GM23248 (cell line): ENCODE data around the gene RAB6C. TPM values are rescaled to one million over a fixed set of nuclear protein-coding genes. Genes with fewer than 3 reads are reported as not detected.

Experiments
- polyA plus RNA-seq: library from polyadenylated mRNA; unstranded; fragments of >200 nt; fragmentation: Nextera tagmentation; extraction: Ambion mirVana; gene quantifications from 2 replicates; pipeline ENCODE4 v1.2.1, GENCODE V29; 2016
- total RNA-seq: library from RNA; depleted of rRNA; stranded (reverse); fragments of >200 nt; shearing (Covaris generic); gene quantifications from 2 replicates; pipeline ENCODE4 v1.2.3, GENCODE V29; 2014; rRNA removed

RAB6C gene
- total and polyA plus RNA-seq, 2 experiments from 2014 or later: not detected

Other genes starting within 250 kb of the RAB6C start
- not detected in 2 replicates for gene POTEF, start 149.6 kb downstream of the RAB6C start, total RNA-seq
- gene POTEF, start 149.6 kb downstream of the RAB6C start, polyA plus RNA-seq: not detected in 2 replicates
- 3.8 and 10.9 TPM in 2 replicates for gene CCDC74B, start 165.4 kb downstream of the RAB6C start, total RNA-seq
- 8.0 and 10.8 TPM in 2 replicates for gene CCDC74B, start 165.4 kb downstream of the RAB6C start, polyA plus RNA-seq
- gene SMPD4, start 201.9 kb downstream of the RAB6C start, total RNA-seq: 20.2 and 23.8 TPM in 2 replicates
- gene SMPD4, start 201.9 kb downstream of the RAB6C start, polyA plus RNA-seq: 37.1 and 37.4 TPM in 2 replicates
- gene MZT2B, start 202.6 kb downstream of the RAB6C start, total RNA-seq: 126 and 129 TPM in 2 replicates
- 346 and 351 TPM in 2 replicates for gene MZT2B, start 202.6 kb downstream of the RAB6C start, polyA plus RNA-seq
- not detected in 2 replicates for gene TUBA3E, start 218.8 kb downstream of the RAB6C start, total RNA-seq
- gene TUBA3E, start 218.8 kb downstream of the RAB6C start, polyA plus RNA-seq: not detected in 2 replicates